CD4-positive, alpha-beta memory T cell (primary cell): ENCODE data around the gene PDE8B. TPM values are rescaled to one million over a fixed set of nuclear protein-coding genes. Genes with fewer than 3 reads are reported as not detected.
"Not testable (repeated sequence)": the region's sequence is repeated elsewhere in the genome, so short reads cannot be mapped to it uniquely, and the experiment has no call there.

Experiments
- CTCF ChIA-PET: fragments of 350-600 bp; sonication (Branson Sonifier 250); formaldehyde crosslinking; loops from one replicate; lab custom pipeline; 2021; ENCODE audit warnings: inconsistent platforms; ENCODE audit not compliant: partially characterized antibody; lab: Charles Lee
- POLR2A ChIA-PET: fragments of 350-600 bp; sonication (Branson Sonifier 250); formaldehyde crosslinking; loops from one replicate; lab custom pipeline; 2021; ENCODE audit not compliant: partially characterized antibody; lab: Charles Lee
- DNase-seq, 5 donors: peaks; one replicate each; pipeline versions ENCODE4 v3.0.0 to v3.0.0-alpha.2; 2020 to 2022; ENCODE audit warnings: mixed read lengths in 1 of 5
- H3K27ac ChIP-seq: one replicate; pipeline ENCODE4 v1.7.0; 2013; ENCODE audit warnings: low read depth, low read length
- H3K27me3 ChIP-seq: 2 replicates; pipeline ENCODE4 v1.7.0; 2013; ENCODE audit warnings: mild to moderate bottlenecking, low read length, moderate library complexity; ENCODE audit not compliant: insufficient read depth
- H3K36me3 ChIP-seq: 2 replicates; pipeline ENCODE4 v1.7.0; 2013; ENCODE audit warnings: mild to moderate bottlenecking, low read length, moderate library complexity; ENCODE audit not compliant: insufficient read depth
- H3K4me1 ChIP-seq: 2 replicates; pipeline ENCODE4 v1.7.0; 2013; ENCODE audit warnings: mild to moderate bottlenecking, low read length, moderate library complexity; ENCODE audit not compliant: insufficient read depth
- H3K4me3 ChIP-seq, 2 donors: one replicate each; pipeline ENCODE4 v1.7.0; 2013; ENCODE audit warnings: low read length in 2 of 2, mild to moderate bottlenecking in 1 of 2
- H3K9me3 ChIP-seq, 2 donors: one replicate each; pipeline ENCODE4 v1.7.0; 2013; ENCODE audit warnings: low read length in 2 of 2, control low read depth in 1 of 2; ENCODE audit not compliant: control insufficient read depth in 1 of 2
- H3K27ac Mint-ChIP-seq, 7 donors: one replicate each; pipeline ENCODE4 v1.8.0; 2020 to 2021; ENCODE audit warnings: mixed read lengths in 7 of 7, mild to moderate bottlenecking in 6 of 7, inconsistent platforms in 3 of 7, moderate library complexity in 3 of 7
- H3K27me3 Mint-ChIP-seq, 2 donors: one replicate each; pipeline ENCODE4 v1.8.0; 2020 to 2021; ENCODE audit warnings: mixed read lengths in 2 of 2
- H3K36me3 Mint-ChIP-seq, 2 donors: one replicate each; pipeline ENCODE4 v1.8.0; 2020 to 2021; ENCODE audit warnings: mixed read lengths in 2 of 2, inconsistent platforms in 1 of 2, mild to moderate bottlenecking in 1 of 2
- H3K4me1 Mint-ChIP-seq, 4 donors: one replicate each; pipeline ENCODE4 v1.8.0; 2020 to 2021; ENCODE audit warnings: mixed read lengths in 4 of 4, mild to moderate bottlenecking in 1 of 4
- H3K4me3 Mint-ChIP-seq, 8 donors: one replicate each; pipeline ENCODE4 v1.8.0; 2020 to 2021; ENCODE audit warnings: mixed read lengths in 8 of 8, mild to moderate bottlenecking in 7 of 8, moderate library complexity in 6 of 8, inconsistent platforms in 3 of 8
- H3K9me3 Mint-ChIP-seq, 8 donors: one replicate each; pipeline ENCODE4 v1.8.0; 2020 to 2021; ENCODE audit warnings: mixed read lengths in 8 of 8, mild to moderate bottlenecking in 5 of 8, inconsistent platforms in 3 of 8, moderate library complexity in 1 of 8
- intact Hi-C: fragments of 100-400 bp; cut with micrococcal nuclease; formaldehyde crosslinking; loops from one replicate; pipeline ENCODE4 v1.15.1; 2023
- polyA plus RNA-seq, 2 donors: library from polyadenylated mRNA; unstranded; fragments of 300-500 nt; fragmentation: Illumina TruSeq; gene quantifications; one replicate each; pipeline ENCODE4 v1.2.3, GENCODE V29; 2021
- total RNA-seq, 2 experiments: library from RNA; stranded (reverse); gene quantifications; one replicate each; pipeline ENCODE4 v1.2.3, GENCODE V29; 2021

Gene PDE8B
- total and polyA plus RNA-seq, 4 experiments from 2014 or later, result 0.26 TPM; not detected in 3

DNA sequence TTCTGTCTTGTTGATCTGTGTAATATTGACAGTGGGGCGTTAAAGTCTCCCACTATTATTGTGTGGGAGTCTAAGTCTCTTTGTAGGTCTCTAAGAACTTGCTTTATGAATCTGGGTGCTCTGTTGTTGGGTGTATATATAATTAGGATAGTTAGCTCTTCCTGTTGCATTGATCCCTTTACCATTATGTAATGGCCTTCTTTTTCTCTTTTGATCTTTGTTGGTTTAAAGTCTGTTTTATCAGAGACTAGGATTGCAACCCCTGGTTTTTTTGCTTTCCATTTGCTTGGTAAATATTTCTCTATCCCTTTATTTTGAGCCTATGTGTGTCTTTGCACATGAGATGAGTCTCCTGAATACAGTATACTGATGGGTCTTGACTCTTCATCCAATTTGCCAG is 175.9 kb downstream of the PDE8B start:
- H3K4me3 ChIP-seq, POLR2A ChIA-PET, H3K27ac Mint-ChIP-seq, H3K9me3 ChIP-seq, H3K4me1 ChIP-seq, H3K4me3 Mint-ChIP-seq, H3K4me1 Mint-ChIP-seq, H3K27me3 ChIP-seq, H3K36me3 Mint-ChIP-seq, H3K27me3 Mint-ChIP-seq, intact Hi-C loops, CTCF ChIA-PET, H3K27ac ChIP-seq, H3K9me3 Mint-ChIP-seq, DNase-seq, H3K36me3 ChIP-seq: not testable (repeated sequence)

DNA sequence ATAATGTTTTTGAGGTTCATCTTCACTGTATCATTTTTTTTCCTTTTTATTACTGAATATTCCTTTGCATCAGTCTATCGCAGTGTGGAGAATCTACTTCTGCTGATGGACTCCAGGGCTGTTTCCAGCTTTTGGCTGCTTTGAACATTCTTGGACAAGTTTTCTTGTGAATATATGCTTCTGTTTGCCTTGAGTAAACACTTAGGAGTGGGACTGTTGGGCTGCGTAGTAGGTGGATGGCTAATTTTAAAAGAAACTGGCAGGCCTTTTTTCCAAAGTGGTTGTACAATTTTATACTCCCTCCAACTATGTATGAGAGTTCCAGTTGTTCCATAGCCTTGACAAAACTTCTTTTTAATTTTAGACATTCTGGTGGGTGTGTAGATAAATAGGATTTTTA is 179.3 kb downstream of the PDE8B start:
- H3K27me3 ChIP-seq, result no peaks in the 10 kb centered on the region
- H3K36me3 ChIP-seq, result no peaks in the 10 kb centered on the region
- H3K27ac ChIP-seq, result no peak overlapping the region
- no peak for DNase-seq
- no peak overlapping the region for H3K4me3 Mint-ChIP-seq
- H3K36me3 Mint-ChIP-seq, result no peaks in the 10 kb centered on the region
- H3K4me1 Mint-ChIP-seq, result no peaks in the 10 kb centered on the region
- CTCF ChIA-PET, result no interaction called here
- intact Hi-C loops, result no loop called here
- H3K4me3 ChIP-seq, result no peak overlapping the region
- H3K27me3 Mint-ChIP-seq, result peaks cover 1 to 3% of the 10 kb centered on the region in 2 donors
- POLR2A ChIA-PET, result no interaction called here
- no peak overlapping the region for H3K27ac Mint-ChIP-seq
- H3K9me3 Mint-ChIP-seq, result peaks cover 0 to 4% (median 0%) of the 10 kb centered on the region in 8 donors
- no peaks in the 10 kb centered on the region for H3K9me3 ChIP-seq
- H3K4me1 ChIP-seq, result no peaks in the 10 kb centered on the region

DNA sequence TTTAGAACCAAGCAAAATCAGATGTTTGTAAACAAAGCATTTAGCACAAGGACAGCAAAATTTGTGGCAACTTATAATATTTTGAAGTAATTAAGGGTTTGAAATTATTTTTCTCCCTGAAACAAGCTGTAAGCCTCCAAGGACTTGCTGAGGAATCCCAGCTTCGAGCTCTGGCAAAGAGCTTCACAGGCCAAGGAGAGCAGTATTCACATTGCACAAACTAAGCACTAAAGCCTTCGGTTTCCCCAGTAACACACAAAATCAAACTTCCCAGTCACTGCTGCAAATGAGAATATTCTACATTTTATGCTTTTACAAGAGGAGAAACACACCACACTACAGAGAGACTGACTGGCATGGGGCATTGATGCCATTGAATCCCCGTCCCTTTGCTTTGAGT is 179.7 kb downstream of the PDE8B start:
- H3K4me1 Mint-ChIP-seq, result no peaks in the 10 kb centered on the region
- H3K4me3 Mint-ChIP-seq, result no peak overlapping the region
- H3K36me3 Mint-ChIP-seq, result no peaks in the 10 kb centered on the region
- peaks cover 1 to 3% of the 10 kb centered on the region in 2 donors for H3K27me3 Mint-ChIP-seq
- peaks cover 0 to 2% (median 0%) of the 10 kb centered on the region in 8 donors for H3K9me3 Mint-ChIP-seq
- Histone ChIP-seq H3K27ac (no peak overlapping the region), H3K27me3 (no peaks in the 10 kb centered on the region), H3K4me3 (no peak overlapping the region), H3K36me3 (no peaks in the 10 kb centered on the region), H3K4me1 (no peaks in the 10 kb centered on the region), H3K9me3 (no peaks in the 10 kb centered on the region)
- intact Hi-C loops, result no loop called here
- no peak for DNase-seq
- ChIA-PET POLR2A (no interaction called here), CTCF (no interaction called here)
- H3K27ac Mint-ChIP-seq, result peak overlapping the region in 1 of 7 donors; percentile 10

DNA sequence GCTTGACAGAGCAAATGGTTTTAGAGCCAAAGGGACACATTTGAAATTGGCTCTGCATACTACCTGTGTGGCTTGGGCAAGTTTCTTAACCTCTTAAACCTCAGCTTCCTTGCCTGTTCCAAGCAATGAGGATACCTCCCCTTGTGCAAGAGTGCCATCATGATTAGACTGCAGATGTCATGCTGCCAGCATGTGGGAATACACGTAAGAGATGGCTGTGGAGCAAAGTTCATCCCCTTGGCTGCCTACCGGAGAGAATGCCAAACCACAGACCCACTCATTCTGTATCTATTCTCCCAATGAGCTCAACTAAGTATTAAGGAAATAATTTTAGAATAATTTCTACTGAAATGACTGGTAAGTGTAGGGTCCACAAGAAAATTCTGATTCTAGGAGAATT is 180.3 kb downstream of the PDE8B start:
- Histone ChIP-seq H3K27me3 (no peaks in the 10 kb centered on the region), H3K27ac (no peak overlapping the region), H3K36me3 (no peaks in the 10 kb centered on the region), H3K9me3 (no peaks in the 10 kb centered on the region), H3K4me3 (no peak overlapping the region), H3K4me1 (no peaks in the 10 kb centered on the region)
- Mint-ChIP-seq H3K9me3 (peaks cover 0 to 2% (median 0%) of the 10 kb centered on the region in 8 donors), H3K27ac (peak overlapping the region in 1 of 7 donors; percentile 10), H3K4me3 (no peak overlapping the region), H3K27me3 (peaks cover 1 to 3% of the 10 kb centered on the region in 2 donors), H3K36me3 (no peaks in the 10 kb centered on the region), H3K4me1 (no peaks in the 10 kb centered on the region)
- no peak for DNase-seq
- ChIA-PET POLR2A (no interaction called here), CTCF (no interaction called here)
- intact Hi-C loops, result no loop called here

DNA sequence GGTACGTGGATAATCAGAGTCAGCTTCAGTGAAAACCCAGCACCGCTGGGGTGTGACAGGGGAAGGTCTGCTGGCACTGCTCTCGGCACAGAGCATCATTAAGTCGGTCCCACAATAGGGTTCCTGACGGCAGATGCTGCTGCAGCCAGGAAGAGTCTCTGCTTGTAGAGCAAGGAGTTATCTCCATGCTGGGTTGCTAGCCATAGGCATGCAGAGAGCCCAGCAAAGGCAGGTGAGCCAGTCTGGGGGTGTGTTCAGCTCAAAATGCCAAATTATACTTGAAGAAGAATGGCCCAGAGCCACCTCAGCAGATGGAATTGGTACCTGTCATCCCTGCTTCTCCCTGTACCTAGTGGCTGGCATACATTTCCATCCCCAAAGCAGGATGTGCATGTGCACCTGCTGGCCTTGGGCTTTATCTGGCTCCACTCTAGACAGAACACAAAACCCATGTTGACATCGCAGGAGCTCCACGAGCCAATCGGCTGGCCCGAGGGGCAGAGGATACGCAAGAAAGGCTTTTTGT is 180.8 kb downstream of the PDE8B start:
- Mint-ChIP-seq H3K27me3 (peaks cover 1 to 3% of the 10 kb centered on the region in 2 donors), H3K27ac (no peak overlapping the region), H3K4me3 (no peak overlapping the region), H3K9me3 (no peaks in the 10 kb centered on the region), H3K4me1 (peaks cover 0 to 3% (median 0%) of the 10 kb centered on the region in 4 donors), H3K36me3 (no peaks in the 10 kb centered on the region)
- ChIA-PET POLR2A (no interaction called here), CTCF (interaction anchor here (1.1 kb wide), 1 partner anchor 12 kb away, joined by 4 read pairs; no protein-coding TSS in a partner anchor)
- intact Hi-C loops, result no loop called here
- Histone ChIP-seq H3K36me3 (no peaks in the 10 kb centered on the region), H3K9me3 (no peaks in the 10 kb centered on the region), H3K27me3 (no peaks in the 10 kb centered on the region), H3K4me3 (no peak overlapping the region), H3K27ac (no peak overlapping the region), H3K4me1 (no peaks in the 10 kb centered on the region)
- DNase-seq, result no peak

DNA sequence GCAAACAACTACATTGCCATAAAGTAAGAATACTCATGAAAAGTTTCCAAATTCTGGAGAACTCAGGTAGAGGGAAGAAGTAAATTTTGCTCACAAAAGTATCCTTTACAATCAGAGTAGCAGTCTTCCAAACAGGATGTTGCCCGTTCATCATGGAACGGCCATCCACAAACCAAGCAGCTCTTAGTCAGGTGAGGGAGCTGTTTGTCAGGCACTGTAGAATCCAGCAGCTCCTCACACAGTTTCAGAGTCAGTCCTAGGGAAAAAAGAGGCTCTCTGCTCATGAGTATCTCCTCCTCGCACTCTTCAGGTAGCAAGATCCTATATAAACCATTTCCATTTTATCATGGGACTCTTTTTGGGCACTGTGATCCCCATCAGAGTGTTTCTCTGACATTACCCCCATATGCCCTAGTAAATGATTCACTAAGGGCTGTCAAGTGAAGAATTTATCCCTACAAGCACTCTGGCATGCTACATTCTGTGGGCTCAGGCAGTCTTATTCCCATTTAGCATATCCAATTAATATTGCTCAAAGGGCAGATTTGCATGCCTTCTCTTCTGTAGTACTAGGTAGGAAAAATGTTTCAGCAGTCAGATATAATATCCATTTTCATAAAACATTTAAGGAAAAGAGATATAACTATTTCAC is 183.7 kb downstream of the PDE8B start:
- no peak overlapping the region for H3K27ac ChIP-seq
- intact Hi-C loops, result no loop called here
- ChIA-PET CTCF (no interaction called here), POLR2A (no interaction called here)
- no peaks in the 10 kb centered on the region for H3K27me3 ChIP-seq
- no peaks in the 10 kb centered on the region for H3K36me3 ChIP-seq
- no peaks in the 10 kb centered on the region for H3K36me3 Mint-ChIP-seq
- H3K4me3 Mint-ChIP-seq, result no peak overlapping the region
- H3K27ac Mint-ChIP-seq, result no peak overlapping the region
- no peaks in the 10 kb centered on the region for H3K9me3 ChIP-seq
- peaks cover 1 to 3% of the 10 kb centered on the region in 2 donors for H3K27me3 Mint-ChIP-seq
- peaks cover 0 to 3% (median 0%) of the 10 kb centered on the region in 4 donors for H3K4me1 Mint-ChIP-seq
- no peak overlapping the region for H3K4me3 ChIP-seq
- no peaks in the 10 kb centered on the region for H3K9me3 Mint-ChIP-seq
- no peaks in the 10 kb centered on the region for H3K4me1 ChIP-seq
- no peak for DNase-seq

DNA sequence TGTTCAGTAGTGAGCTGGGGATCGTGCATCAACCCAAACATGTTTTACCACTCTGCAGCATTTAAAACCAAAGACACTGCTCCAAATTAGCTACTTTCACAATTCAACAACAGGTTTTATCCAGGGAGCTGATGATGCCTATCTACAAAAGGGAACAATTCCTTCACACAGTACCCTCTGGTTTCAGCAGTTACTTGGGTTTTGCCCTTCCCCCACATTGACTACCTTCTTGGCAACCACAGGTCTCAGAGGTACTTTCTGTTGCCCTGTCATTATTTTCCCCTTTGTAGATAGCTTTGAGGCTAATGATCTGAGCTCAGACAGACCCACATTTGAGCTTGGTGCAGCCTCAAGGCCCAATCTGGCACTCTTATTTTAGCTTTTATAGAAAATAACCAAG is 185.5 kb downstream of the PDE8B start:
- no peak overlapping the region for H3K4me3 ChIP-seq
- ChIA-PET POLR2A (no interaction called here), CTCF (no interaction called here)
- DNase-seq, result no peak
- H3K27ac ChIP-seq, result no peak overlapping the region
- intact Hi-C loops, result no loop called here
- Mint-ChIP-seq H3K27me3 (peaks cover 1 to 3% of the 10 kb centered on the region in 2 donors), H3K36me3 (no peaks in the 10 kb centered on the region), H3K27ac (no peak overlapping the region), H3K4me1 (peaks cover 0 to 3% (median 0%) of the 10 kb centered on the region in 4 donors), H3K9me3 (no peaks in the 10 kb centered on the region), H3K4me3 (no peak overlapping the region)
- H3K9me3 ChIP-seq, result no peaks in the 10 kb centered on the region
- H3K27me3 ChIP-seq, result no peaks in the 10 kb centered on the region
- no peaks in the 10 kb centered on the region for H3K4me1 ChIP-seq
- no peaks in the 10 kb centered on the region for H3K36me3 ChIP-seq
